SKM-1 treated with dmso at 0.1 percent for 144 hours (cell line): ENCODE data around the gene CRTAP.
A peak's percentile ranks its signal among the peaks of the same experiment; 100 is the strongest.
"Not testable (repeated sequence)": the region's sequence is repeated elsewhere in the genome, so short reads cannot be mapped to it uniquely, and the experiment has no call there.

Source experiments
- DNase-seq: peaks from one replicate; lab custom pipeline; 2025; ENCODE audit not compliant: unreplicated experiment; lab: John Stamatoyannopoulos, UW

CRTAP gene

GRCh38 chr3:33139006-33139623, 25.3 kb downstream of the CRTAP start:
- not testable (repeated sequence) for DNase-seq

GRCh38 chr3:33139996-33140395, 26.2 kb downstream of the CRTAP start:
- DNase-seq: no peak

- no peak for DNase-seq
Observed at GRCh38 chr3:33141006-33141405, 27.2 kb downstream of the CRTAP start.

- DNase-seq: no peak
Observed at GRCh38 chr3:33144433-33144832, 30.6 kb downstream of the CRTAP start.

GRCh38 chr3:33145221-33145900, 31.5 kb downstream of the CRTAP start:
- DNase-seq: no peak

- no peak for DNase-seq
Observed at GRCh38 chr3:33145901-33146580, 32.2 kb downstream of the CRTAP start.

GRCh38 chr3:33146791-33147445, 33.1 kb downstream of the CRTAP start:
- peak; percentile 67 for DNase-seq

- peak; percentile 81 for DNase-seq
Observed at GRCh38 chr3:33149342-33149741, 35.5 kb downstream of the CRTAP start.

- no peak for DNase-seq
Observed at GRCh38 chr3:33152363-33153360, 38.8 kb downstream of the CRTAP start.

GRCh38 chr3:33153782-33154181, 40.0 kb downstream of the CRTAP start:
- no peak for DNase-seq

GRCh38 chr3:33155301-33155700, 41.5 kb downstream of the CRTAP start:
- no peak for DNase-seq

GRCh38 chr3:33159234-33159633, 45.4 kb downstream of the CRTAP start:
- no peak for DNase-seq

GRCh38 chr3:33159981-33160380, 46.2 kb downstream of the CRTAP start:
- DNase-seq: no peak

GRCh38 chr3:33162621-33163020, 48.8 kb downstream of the CRTAP start:
- DNase-seq: not testable (repeated sequence)

GRCh38 chr3:33165372-33165771, 51.6 kb downstream of the CRTAP start:
- DNase-seq: no peak

- no peak for DNase-seq
Observed at GRCh38 chr3:33166095-33166494, 52.3 kb downstream of the CRTAP start.

GRCh38 chr3:33167284-33167683, 53.5 kb downstream of the CRTAP start:
- DNase-seq: no peak

GRCh38 chr3:33167716-33168336, 54.0 kb downstream of the CRTAP start:
- no peak for DNase-seq

- no peak for DNase-seq
Observed at GRCh38 chr3:33170531-33170930, 56.7 kb downstream of the CRTAP start.

GRCh38 chr3:33171580-33171979, 57.8 kb downstream of the CRTAP start:
- peak; percentile 11 for DNase-seq
